ENCODE measurements around the gene IL1RL1.

IL1RL1 gene

DNA sequence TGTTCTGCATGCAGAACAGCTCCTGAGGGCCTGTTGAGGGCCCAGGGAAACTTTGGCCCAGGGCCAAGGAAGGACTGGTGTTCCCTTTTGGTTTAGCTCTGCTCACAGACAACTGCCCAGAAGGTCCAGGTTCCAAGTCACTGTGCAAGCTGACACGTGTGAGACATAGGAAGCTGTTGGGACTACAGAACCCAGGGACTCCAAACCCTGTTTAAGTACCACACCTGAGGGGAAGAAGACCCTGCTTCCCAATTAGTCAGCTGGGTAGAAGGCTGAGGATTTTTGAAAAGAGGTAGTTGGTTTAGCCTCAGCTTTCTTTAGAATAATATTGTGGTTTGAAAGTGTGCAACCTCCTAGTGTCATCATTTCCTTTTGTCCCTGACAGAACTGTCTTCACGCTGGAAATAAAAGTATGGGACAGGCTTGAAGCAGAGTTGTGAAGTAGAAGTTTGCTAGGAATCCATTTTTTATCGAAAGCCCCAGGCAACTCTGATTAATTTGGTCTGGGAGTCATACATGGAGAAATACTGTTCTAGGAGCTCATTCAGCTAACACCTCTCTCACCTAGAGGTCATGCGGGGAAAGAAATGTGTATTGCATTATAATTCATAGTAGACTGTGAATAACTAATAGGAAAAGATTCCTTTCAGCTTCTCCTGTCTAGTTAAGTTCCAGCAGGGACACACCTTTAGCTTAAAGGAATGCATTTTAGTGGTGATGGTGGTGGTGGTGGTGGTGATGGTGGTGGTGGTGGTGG lies 19.9 kb upstream of the IL1RL1 start:
- no peak overlapping the region for H3K18ac ChIP-seq (ENCODE audit: low read depth in 1 of 2, low read length in 2 of 2)
- 73% methylated on average over 3 of the region's 4 CpGs for WGBS

DNA sequence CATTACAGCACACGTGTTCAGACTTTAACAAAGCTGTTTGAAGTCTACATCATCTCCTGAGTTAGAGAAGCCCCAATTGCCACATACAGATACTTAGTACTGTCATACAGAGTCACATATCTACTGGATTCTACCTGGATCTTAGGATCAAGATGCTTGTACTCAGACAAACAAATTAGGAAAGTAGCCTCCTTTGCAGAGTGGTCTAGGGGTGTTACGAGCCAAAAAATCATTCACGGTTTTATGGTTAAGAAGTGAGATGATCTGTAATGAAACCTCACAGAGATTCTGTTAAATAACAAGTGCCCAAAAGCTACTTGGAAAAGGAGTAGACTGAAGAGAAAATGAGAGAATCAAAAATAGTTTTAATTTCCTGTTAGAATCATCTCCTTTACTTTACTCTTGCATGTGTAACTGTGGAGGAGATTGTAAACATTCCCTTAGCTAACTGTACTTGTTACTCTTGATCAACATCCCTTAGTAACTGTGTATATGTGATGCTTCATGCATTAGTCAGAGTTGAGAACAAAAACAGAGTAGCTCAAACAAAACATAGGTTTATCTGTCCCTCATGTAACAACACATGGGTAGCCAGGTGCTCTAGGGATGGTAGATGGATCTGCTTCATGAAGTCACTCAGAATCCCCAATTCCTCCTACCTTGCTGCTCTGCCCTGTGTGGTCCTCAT lies 16.4 kb upstream of the IL1RL1 start:
- H3K4me3 ChIP-seq (ENCODE audit: insufficient read depth in 1 of 2, low read depth in 1 of 2, low read length in 2 of 2), result no peak overlapping the region
- no peaks in the 10 kb centered on the region for H3K79me1 ChIP-seq (replicated peaks; ENCODE audit: low read length, poor library complexity, severe bottlenecking)
- H3K27me3 ChIP-seq (ENCODE audit: control insufficient read depth in 1 of 2, insufficient read depth in 1 of 2, low read length in 2 of 2), result peaks cover 0 to 23% of the 10 kb centered on the region in 2 experiments
- peak; percentile 78 for DNase-seq
- H3K9ac ChIP-seq (ENCODE audit: low read length), result no peak overlapping the region
- 89% methylated on average over 3 of the region's 3 CpGs for WGBS
- no peak overlapping the region for H4K8ac ChIP-seq (ENCODE audit: low read length)
- no peak overlapping the region for H2BK12ac ChIP-seq (ENCODE audit: low read length in 2 of 2)
- H3K18ac ChIP-seq (ENCODE audit: low read depth in 1 of 2, low read length in 2 of 2), result no peak overlapping the region
- no peak overlapping the region for H2BK5ac ChIP-seq (ENCODE audit: low read depth, low read length, poor library complexity, severe bottlenecking)
- H2AFZ ChIP-seq (ENCODE audit: low read depth, low read length), result no peak overlapping the region
- no peak overlapping the region for H3K27ac ChIP-seq (ENCODE audit: low read length, poor library complexity, severe bottlenecking)
- H2AK5ac ChIP-seq (ENCODE audit: low read length, severe bottlenecking), result no peak overlapping the region
- no peak overlapping the region for H2BK120ac ChIP-seq (ENCODE audit: low read depth, low read length)
- no peak overlapping the region for H2BK15ac ChIP-seq (ENCODE audit: low read depth, poor library complexity, severe bottlenecking)
- no peak overlapping the region for H3K4me2 ChIP-seq (ENCODE audit: low read length, poor library complexity, severe bottlenecking)
- H3K9me3 ChIP-seq (ENCODE audit: control insufficient read depth, low read length), result no peaks in the 10 kb centered on the region
- no peak overlapping the region for H3K4ac ChIP-seq (ENCODE audit: low read depth in 1 of 2, low read length in 2 of 2)
- H3K4me1 ChIP-seq (ENCODE audit: control insufficient read depth, insufficient read depth, low read depth, low read length), result no peaks in the 10 kb centered on the region
- H3K14ac ChIP-seq (ENCODE audit: low read length in 2 of 2), result no peak overlapping the region
- no peak overlapping the region for H4K91ac ChIP-seq (ENCODE audit: low read length)
- no peak overlapping the region for H3K23ac ChIP-seq (ENCODE audit: low read length in 2 of 2)
- H3K36me3 ChIP-seq (ENCODE audit: control insufficient read depth in 1 of 2, insufficient read depth in 2 of 2, low read depth in 1 of 2, low read length in 2 of 2), result no peaks in the 10 kb centered on the region

More for the DNA sequence above, 19.9 kb upstream of the IL1RL1 start:
- H2BK5ac ChIP-seq (ENCODE audit: low read depth, low read length, poor library complexity, severe bottlenecking), result no peak overlapping the region
- no peak overlapping the region for H2AFZ ChIP-seq (ENCODE audit: low read depth, low read length)
- no peak overlapping the region for H3K27ac ChIP-seq (ENCODE audit: low read length, poor library complexity, severe bottlenecking)
- H3K4me3 ChIP-seq (ENCODE audit: insufficient read depth in 1 of 2, low read depth in 1 of 2, low read length in 2 of 2), result no peak overlapping the region
- no peak overlapping the region for H3K9ac ChIP-seq (ENCODE audit: low read length)
- H3K23ac ChIP-seq (ENCODE audit: low read length in 2 of 2), result no peak overlapping the region
- peak overlapping the region; percentile 27 for H4K8ac ChIP-seq (ENCODE audit: low read length)
- no peak overlapping the region for H3K14ac ChIP-seq (ENCODE audit: low read length in 2 of 2)
- H2BK12ac ChIP-seq (ENCODE audit: low read length in 2 of 2), result no peak overlapping the region
- H3K27me3 ChIP-seq (ENCODE audit: control insufficient read depth in 1 of 2, insufficient read depth in 1 of 2, low read length in 2 of 2), result peaks cover 0 to 23% of the 10 kb centered on the region in 2 experiments
- H3K4me1 ChIP-seq (ENCODE audit: control insufficient read depth, insufficient read depth, low read depth, low read length), result peaks cover 2% of the 10 kb centered on the region
- H3K4me2 ChIP-seq (ENCODE audit: low read length, poor library complexity, severe bottlenecking), result no peak overlapping the region
- no peak overlapping the region for H2AK5ac ChIP-seq (ENCODE audit: low read length, severe bottlenecking)
- H3K36me3 ChIP-seq (ENCODE audit: control insufficient read depth in 1 of 2, insufficient read depth in 2 of 2, low read depth in 1 of 2, low read length in 2 of 2), result no peaks in the 10 kb centered on the region
- no peak for DNase-seq
- no peaks in the 10 kb centered on the region for H3K9me3 ChIP-seq (ENCODE audit: control insufficient read depth, low read length)
- no peaks in the 10 kb centered on the region for H3K79me1 ChIP-seq (replicated peaks; ENCODE audit: low read length, poor library complexity, severe bottlenecking)
- no peak overlapping the region for H3K4ac ChIP-seq (ENCODE audit: low read depth in 1 of 2, low read length in 2 of 2)
- H2BK15ac ChIP-seq (ENCODE audit: low read depth, poor library complexity, severe bottlenecking), result no peak overlapping the region
- no peak overlapping the region for H2BK120ac ChIP-seq (ENCODE audit: low read depth, low read length)
- peak overlapping the region; percentile 1 for H4K91ac ChIP-seq (ENCODE audit: low read length)

GRCh38 chr2:102295566-102295965 lies 15.8 kb upstream of the IL1RL1 start:
- H3K27ac ChIP-seq (ENCODE audit: low read length, poor library complexity, severe bottlenecking), result no peak overlapping the region
- H2AFZ ChIP-seq (ENCODE audit: low read depth, low read length), result no peak overlapping the region
- no peak overlapping the region for H3K18ac ChIP-seq (ENCODE audit: low read depth in 1 of 2, low read length in 2 of 2)
- H2BK12ac ChIP-seq (ENCODE audit: low read length in 2 of 2), result no peak overlapping the region
- H2BK15ac ChIP-seq (ENCODE audit: low read depth, poor library complexity, severe bottlenecking), result no peak overlapping the region
- no peak overlapping the region for H3K4me3 ChIP-seq (ENCODE audit: insufficient read depth in 1 of 2, low read depth in 1 of 2, low read length in 2 of 2)
- H3K9ac ChIP-seq (ENCODE audit: low read length), result no peak overlapping the region
- no CpG with 5 or more reads among the region's 1 CpG for WGBS
- H3K4me1 ChIP-seq (ENCODE audit: control insufficient read depth, insufficient read depth, low read depth, low read length), result no peaks in the 10 kb centered on the region
- H3K14ac ChIP-seq (ENCODE audit: low read length in 2 of 2), result no peak overlapping the region
- no peak overlapping the region for H3K23ac ChIP-seq (ENCODE audit: low read length in 2 of 2)
- H4K91ac ChIP-seq (ENCODE audit: low read length), result no peak overlapping the region
- H3K4ac ChIP-seq (ENCODE audit: low read depth in 1 of 2, low read length in 2 of 2), result no peak overlapping the region
- no peak overlapping the region for H4K8ac ChIP-seq (ENCODE audit: low read length)
- H2BK120ac ChIP-seq (ENCODE audit: low read depth, low read length), result no peak overlapping the region
- no peak overlapping the region for H3K4me2 ChIP-seq (ENCODE audit: low read length, poor library complexity, severe bottlenecking)
- H2BK5ac ChIP-seq (ENCODE audit: low read depth, low read length, poor library complexity, severe bottlenecking), result no peak overlapping the region
- peaks cover 0 to 23% of the 10 kb centered on the region in 2 experiments for H3K27me3 ChIP-seq (ENCODE audit: control insufficient read depth in 1 of 2, insufficient read depth in 1 of 2, low read length in 2 of 2)
- H3K9me3 ChIP-seq (ENCODE audit: control insufficient read depth, low read length), result no peaks in the 10 kb centered on the region
- no peak overlapping the region for H2AK5ac ChIP-seq (ENCODE audit: low read length, severe bottlenecking)
- H3K79me1 ChIP-seq (replicated peaks; ENCODE audit: low read length, poor library complexity, severe bottlenecking), result no peaks in the 10 kb centered on the region
- H3K36me3 ChIP-seq (ENCODE audit: control insufficient read depth in 1 of 2, insufficient read depth in 2 of 2, low read depth in 1 of 2, low read length in 2 of 2), result no peaks in the 10 kb centered on the region
- no peak for DNase-seq

DNA sequence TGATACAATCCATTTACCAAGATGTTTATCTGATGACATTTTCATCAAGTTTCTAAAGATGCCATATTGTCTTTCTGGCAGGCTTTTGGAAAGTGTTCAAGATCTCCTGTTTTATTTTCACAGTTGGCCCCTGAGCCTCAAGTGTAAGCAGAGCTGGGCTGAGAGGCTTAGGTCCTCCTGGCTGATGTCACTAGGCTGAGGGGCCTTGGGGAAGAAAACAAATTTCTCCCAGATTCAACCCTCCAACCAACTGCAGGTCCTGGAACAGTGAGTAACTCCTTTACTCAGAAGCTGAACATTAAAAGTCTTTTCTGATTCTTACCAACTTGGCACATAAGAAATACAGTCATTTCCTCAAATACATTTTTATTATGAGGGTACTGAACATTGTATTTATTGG lies 14.9 kb upstream of the IL1RL1 start:
- no peak overlapping the region for H2BK5ac ChIP-seq (ENCODE audit: low read depth, low read length, poor library complexity, severe bottlenecking)
- H3K4me1 ChIP-seq (ENCODE audit: control insufficient read depth, insufficient read depth, low read depth, low read length), result no peaks in the 10 kb centered on the region
- H3K79me1 ChIP-seq (replicated peaks; ENCODE audit: low read length, poor library complexity, severe bottlenecking), result no peaks in the 10 kb centered on the region
- H3K27ac ChIP-seq (ENCODE audit: low read length, poor library complexity, severe bottlenecking), result no peak overlapping the region
- H2BK12ac ChIP-seq (ENCODE audit: low read length in 2 of 2), result no peak overlapping the region
- H2AFZ ChIP-seq (ENCODE audit: low read depth, low read length), result no peak overlapping the region
- H3K23ac ChIP-seq (ENCODE audit: low read length in 2 of 2), result no peak overlapping the region
- no peak overlapping the region for H2BK120ac ChIP-seq (ENCODE audit: low read depth, low read length)
- no peak overlapping the region for H4K91ac ChIP-seq (ENCODE audit: low read length)
- no peak overlapping the region for H4K8ac ChIP-seq (ENCODE audit: low read length)
- no peak for DNase-seq
- H2BK15ac ChIP-seq (ENCODE audit: low read depth, poor library complexity, severe bottlenecking), result no peak overlapping the region
- H3K4me3 ChIP-seq (ENCODE audit: insufficient read depth in 1 of 2, low read depth in 1 of 2, low read length in 2 of 2), result no peak overlapping the region
- no peak overlapping the region for H3K9ac ChIP-seq (ENCODE audit: low read length)
- no peaks in the 10 kb centered on the region for H3K36me3 ChIP-seq (ENCODE audit: control insufficient read depth in 1 of 2, insufficient read depth in 2 of 2, low read depth in 1 of 2, low read length in 2 of 2)
- no peak overlapping the region for H3K4ac ChIP-seq (ENCODE audit: low read depth in 1 of 2, low read length in 2 of 2)
- H3K18ac ChIP-seq (ENCODE audit: low read depth in 1 of 2, low read length in 2 of 2), result peak overlapping the region in 1 of 2 experiments; percentile 6
- H3K9me3 ChIP-seq (ENCODE audit: control insufficient read depth, low read length), result no peaks in the 10 kb centered on the region
- H3K14ac ChIP-seq (ENCODE audit: low read length in 2 of 2), result no peak overlapping the region
- H3K4me2 ChIP-seq (ENCODE audit: low read length, poor library complexity, severe bottlenecking), result no peak overlapping the region
- no peak overlapping the region for H2AK5ac ChIP-seq (ENCODE audit: low read length, severe bottlenecking)
- H3K27me3 ChIP-seq (ENCODE audit: control insufficient read depth in 1 of 2, insufficient read depth in 1 of 2, low read length in 2 of 2), result peaks cover 0 to 18% of the 10 kb centered on the region in 2 experiments
